ENCODE data around the gene FREM2.

The FREM2 gene

DNA sequence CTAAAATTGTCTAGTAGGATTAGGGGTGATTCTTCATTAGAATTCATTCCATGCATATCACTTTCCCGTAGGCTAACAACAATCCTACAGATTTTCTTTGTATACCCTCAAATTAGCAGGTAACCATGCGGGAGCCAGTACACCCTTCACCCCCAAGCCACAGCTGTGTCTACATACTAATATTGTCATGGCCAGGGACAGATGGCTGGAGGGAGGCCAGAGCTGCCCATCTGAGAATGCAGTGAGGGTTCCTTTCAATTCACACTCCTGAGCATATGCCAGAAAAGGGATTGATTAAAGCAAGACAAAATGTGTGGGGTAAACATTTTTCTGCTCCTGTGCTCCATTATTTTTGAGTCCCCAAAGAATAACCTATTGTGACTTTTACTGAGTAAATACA lies 68.9 kb downstream of the FREM2 start:
- FAIRE-seq (no peak), DNase-seq (ENCODE audit: low spot score) (no peak)

DNA sequence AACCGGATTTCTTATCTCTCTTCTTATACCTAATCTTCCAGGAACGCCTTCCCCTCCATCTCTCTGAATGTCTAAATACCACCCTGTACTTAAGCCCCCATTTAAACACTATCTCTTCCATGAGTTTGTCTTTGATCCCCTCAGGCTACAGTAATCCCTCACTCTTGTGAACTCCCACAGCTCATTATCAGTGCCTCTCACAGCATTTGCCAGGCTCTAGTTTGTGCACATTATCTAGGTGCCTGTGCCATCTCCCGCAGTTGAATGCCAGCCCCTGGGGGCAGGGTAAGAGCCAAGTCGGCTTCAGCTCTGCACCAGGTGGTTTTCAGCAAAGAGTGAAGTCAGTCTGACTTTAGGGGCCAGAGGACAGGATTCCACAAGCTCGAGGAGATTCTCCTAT lies 71.4 kb downstream of the FREM2 start:
- DNase-seq (ENCODE audit: low spot score), result no peak
- FAIRE-seq, result no peak

DNA sequence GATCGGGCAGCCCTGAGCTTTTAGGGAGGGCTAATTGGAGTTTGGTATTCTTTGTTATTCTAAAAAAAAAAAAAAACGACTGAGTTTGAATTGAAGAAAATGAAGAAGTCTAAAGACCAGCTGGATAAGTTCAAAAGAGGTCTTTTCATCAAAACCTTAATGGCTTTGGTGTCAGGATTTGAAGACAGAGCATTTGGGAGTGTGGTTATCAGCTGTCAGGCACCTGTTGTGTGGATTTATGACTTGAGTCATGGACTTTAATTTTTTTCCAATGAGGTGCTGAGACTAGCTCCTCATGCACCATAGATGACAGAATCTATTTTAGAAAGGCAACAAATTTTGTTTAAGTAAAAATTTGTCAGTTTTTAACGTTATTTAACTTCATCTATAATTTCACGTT lies 72.5 kb downstream of the FREM2 start:
- DNase-seq (ENCODE audit: low spot score) (no peak), FAIRE-seq (no peak)

DNA sequence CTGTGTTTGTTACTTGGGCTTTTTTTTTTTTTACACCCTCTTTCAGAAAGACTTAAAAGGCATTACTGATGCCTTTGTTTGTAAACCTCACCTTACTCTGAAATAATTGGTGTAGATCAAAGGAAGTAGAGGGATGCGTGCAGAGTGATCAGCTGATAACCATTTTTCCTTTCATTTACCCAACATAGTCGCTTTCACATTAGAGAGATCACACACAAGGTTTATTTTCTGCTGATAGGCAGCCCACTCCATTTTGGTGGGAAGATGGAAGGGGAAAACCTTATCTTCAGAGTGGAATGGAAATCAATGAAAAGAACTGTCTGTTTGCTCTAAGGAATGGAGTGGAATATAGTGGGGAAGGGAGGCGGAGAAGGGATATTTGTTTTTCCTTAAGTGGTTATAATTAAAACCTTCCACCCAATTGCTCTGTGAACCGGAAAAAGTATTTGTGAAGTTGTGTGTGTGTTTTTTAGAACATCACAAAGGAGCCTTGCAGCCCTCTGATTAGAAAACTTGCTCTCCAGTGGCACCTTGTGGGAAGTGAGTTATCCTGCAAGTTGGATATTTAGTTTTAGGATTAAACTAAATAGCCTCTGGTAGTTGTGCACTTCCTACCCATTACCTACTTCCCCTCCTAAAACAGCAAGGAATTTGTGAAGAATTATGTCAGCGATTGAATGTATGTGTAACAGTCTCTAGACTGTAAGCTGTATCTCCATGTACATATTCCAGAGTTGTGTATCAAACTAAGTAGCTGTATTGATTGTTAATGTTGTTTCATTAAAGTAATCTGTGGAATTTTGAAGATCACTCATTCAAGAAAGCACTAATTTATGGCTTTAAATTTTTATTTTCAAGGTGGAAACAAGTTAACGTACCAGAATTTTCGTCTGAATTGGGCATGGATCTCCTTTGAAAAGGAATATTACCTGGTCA lies 76.8 kb downstream of the FREM2 start:
- no peak for FAIRE-seq
- peak; percentile 18 for DNase-seq (ENCODE audit: low spot score)

DNA sequence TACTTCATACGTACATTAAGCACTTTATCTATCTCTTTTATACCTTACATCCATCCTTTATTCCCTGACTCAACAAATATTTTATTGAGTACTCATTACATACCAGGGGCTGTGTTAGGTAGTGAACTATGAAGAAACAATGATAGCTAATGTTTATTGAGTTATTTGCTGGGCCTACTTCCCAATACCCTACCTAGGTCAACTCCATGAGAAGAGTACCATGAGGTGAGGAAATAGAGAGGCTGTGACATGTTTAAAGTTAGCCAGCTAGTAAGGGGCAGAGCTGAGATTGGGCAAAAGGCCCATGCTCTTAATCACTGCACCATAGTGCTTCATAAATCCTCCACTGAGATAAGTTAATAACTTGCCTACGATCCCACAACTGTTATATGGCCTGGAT lies 79.9 kb downstream of the FREM2 start:
- FAIRE-seq, result no peak

DNA sequence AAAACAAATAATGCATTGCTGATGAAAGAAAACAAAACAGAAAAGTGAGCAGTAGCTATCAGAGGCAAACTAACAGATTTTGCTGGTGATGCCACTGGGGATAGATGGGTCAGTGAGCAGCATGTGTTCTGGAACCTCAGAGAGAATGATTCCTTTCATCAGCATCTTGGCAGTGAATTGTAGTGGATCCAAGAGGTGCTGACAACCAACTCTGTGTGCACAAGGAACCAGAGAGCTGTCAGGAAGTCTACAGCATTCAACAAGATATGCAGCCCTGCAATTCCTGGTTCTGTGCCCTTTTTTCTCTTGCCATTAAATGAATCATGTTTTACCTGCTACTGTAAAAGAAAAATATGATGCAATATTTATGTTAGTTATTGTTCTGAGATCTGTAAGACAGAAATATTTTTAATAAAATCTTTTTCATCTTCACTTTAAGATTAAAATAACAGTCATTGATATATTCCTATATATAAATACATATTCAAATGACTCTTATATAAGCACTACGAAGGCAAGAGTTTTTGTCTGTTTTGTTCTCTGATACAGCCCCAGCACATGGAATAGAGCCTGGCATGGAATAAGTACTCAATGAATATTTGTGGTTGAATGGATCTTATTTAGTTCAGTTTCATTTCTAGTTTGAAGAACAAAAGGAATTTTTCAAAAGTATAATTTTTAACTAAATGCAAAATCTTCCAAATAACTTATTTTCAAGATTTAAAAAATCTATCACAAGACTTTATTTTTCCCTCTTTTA lies 80.8 kb downstream of the FREM2 start:
- DNase-seq (ENCODE audit: low spot score) (no peak), FAIRE-seq (no peak)

More for the DNA sequence above, 79.9 kb downstream of the FREM2 start:
- no peak for DNase-seq (ENCODE audit: low spot score)

DNA sequence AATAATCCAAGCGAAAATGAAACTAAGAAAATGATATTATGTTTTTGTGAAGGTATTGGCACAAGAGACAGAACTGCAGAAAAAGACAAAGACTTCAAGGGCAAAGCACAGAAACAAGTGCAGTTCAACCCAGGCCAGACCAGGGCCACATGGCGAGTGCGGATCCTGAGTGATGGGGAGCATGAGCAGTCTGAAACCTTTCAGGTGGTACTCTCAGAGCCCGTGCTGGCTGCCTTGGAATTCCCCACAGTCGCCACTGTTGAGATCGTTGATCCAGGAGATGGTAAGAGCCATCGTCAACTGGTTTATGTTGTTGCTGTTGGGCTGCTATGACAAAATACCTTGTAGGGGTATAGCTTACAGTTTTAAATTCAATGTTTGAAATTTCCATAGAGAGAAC lies 82.6 kb downstream of the FREM2 start:
- no peak for FAIRE-seq
- DNase-seq (ENCODE audit: low spot score), result no peak

DNA sequence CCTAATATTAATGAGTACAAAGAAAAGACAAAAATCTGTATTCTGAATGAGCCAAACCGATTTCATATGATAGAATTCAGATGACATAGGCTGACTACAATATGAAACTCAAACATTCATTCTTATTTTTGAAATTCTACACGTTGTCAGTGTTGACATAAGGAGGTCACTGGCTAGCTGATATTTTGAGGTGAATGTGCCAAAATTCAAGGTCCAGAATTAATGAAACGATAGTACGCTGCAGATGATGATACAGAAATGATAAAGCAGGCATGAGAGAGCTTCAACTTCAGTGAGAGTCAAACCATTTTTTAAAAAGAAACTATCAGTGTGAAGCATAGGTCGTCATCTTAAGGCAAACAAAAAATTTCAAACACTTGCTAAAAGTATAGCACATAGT lies 88.2 kb downstream of the FREM2 start:
- no peak for DNase-seq (ENCODE audit: low spot score)

DNA sequence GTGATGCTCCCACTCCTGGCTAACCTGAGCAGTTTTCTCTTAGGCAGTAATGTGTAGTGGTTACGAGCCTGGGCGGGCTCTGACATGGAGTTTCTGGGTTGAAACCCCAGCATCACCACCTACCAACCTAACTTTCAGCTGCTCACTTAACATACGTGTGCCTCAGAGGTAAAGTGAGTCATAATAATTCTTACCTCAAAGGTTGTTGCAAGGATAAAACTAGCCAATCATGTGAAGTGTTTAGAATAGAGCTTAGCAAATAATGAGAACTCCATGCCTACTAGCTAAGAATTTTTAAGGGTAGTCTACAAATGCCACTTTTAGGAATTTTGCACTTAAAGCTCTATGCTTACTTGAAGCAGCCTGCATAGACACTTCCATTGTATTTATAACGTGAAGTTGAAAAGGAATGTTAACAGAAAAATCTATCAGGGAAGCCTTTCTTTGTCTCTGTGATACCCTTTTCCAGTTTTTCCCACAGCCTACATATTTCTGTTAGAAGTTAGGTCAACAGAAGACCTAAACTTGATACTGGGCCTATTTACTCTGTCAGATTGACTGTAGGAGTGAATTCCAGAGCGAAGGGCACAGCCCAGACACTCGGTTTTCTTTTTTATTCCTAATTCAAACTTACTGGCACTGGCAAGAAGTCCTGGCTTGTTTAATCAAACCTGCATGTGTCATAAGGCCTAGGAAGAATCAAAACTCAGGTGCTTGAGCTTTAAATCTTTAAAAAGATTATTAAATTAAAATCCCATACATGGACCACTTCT lies 90.7 kb downstream of the FREM2 start:
- FAIRE-seq (no peak), DNase-seq (ENCODE audit: low spot score) (no peak)

More for the DNA sequence above, 88.2 kb downstream of the FREM2 start:
- FAIRE-seq, result no peak

DNA sequence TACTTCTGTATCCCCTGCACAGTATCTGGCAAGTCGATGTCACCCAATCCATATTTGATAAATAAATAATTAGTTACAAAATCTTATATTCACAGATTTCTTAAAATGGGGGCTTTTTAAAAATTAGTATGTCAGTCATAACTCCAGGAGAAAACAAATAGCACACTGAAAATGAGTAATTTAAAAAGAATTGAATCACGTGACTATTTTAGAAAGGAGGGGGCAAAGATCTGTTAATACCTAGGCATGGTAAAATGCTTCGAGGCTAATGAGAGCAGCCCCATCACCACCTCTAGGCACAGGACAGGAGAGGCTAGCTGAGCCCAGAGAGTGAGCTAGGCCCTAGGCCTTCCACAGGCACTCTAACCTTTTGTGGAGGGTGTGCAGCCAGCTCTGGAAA lies 94.7 kb downstream of the FREM2 start:
- no peak for FAIRE-seq
- DNase-seq (ENCODE audit: low spot score), result no peak

DNA sequence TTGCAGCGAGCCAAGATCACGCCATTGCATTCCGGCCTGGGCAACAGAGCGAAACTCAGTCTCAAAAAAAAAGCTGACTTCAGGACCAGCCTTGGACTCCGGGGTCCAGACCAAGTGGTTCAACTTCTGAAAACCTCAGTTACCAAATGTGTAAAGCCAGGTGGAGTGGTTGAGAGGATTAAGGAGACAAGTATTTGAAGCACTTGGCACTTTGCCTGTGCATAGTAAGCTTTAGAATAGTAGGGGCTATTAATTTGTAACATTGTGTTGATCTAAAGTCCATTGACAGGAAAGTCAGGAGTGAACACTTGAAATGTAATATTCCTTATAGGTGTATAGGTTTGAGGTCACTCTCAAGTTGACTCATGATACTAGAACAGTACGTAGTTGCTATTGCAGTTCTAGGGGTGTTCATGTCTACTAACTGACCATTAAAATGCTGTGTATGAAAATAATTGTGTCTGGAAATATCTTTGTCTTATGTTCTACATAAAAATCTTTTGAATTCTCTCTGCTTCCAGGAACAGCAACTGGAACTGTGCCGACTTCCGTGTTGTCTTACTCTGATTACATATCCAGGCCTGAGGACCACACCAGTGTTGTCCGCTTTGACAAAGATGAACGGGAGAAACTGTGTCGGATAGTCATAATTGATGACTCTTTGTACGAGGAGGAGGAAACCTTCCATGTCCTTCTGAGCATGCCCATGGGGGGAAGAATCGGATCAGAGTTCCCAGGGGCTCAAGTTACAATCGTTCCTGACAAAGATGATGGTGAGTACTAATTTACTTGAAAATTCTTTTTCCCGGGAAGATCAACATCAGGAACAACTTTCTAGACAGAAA lies 97.4 kb downstream of the FREM2 start:
- FAIRE-seq, result no peak
- no peak for DNase-seq (ENCODE audit: low spot score)

DNA sequence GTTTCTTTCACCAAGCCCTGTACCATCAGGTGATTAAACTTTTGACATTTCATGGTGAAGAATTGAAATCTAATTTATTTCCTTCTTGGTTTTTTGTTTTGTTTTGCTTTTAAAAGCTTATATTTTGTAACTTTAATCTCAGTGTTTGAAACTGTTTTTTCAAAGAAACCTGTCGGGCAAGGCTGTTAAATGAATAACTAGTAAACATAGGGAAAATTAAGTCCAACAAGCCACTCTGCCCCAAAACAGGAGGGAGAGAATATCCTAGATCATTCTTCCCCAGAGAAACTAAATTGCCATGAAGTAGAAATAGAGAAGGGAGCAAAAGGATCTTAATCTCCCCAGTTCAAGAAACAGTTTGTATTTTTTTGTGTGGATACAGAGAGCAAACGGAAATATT lies 98.2 kb downstream of the FREM2 start:
- DNase-seq (ENCODE audit: low spot score) (no peak), FAIRE-seq (no peak)

DNA sequence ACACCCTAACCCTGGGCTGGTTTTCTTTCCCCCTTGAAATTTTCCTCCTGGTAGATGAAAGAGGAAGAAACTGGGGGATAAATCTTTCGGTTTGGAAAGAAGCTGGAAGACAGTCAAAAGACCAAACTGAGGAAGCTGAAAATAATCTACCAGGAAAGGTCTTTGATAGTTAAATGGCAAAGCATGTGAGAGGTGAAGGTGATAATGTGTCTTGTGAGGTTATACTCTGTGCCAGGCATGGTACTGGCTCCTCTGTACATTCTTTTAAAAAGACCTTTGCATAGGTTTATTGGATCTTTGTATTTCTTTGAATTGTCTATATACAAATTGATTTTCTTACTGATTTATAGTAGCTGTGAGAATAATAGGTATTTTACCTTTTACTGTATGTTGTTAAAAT lies 98.6 kb downstream of the FREM2 start:
- DNase-seq (ENCODE audit: low spot score) (no peak), FAIRE-seq (no peak)

DNA sequence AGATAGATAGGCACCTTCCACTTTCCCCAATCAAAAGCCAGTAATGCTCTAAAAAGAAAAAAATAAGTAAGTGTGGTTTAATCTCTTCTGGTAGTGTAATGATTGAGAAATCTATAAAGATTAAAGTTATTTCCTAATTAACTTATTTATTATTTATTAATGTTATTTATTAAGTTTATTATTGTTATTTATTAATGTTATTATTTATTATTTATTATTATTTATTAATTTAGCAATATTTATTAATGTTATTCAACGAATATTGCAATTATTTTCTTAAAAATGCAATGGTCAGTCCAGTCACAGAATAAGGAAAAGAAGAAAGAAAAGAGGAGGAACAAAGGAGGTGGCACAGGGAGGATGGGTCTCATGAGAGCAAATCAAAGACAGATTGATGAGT lies 100.7 kb downstream of the FREM2 start:
- FAIRE-seq, result no peak
- DNase-seq (ENCODE audit: low spot score), result no peak

DNA sequence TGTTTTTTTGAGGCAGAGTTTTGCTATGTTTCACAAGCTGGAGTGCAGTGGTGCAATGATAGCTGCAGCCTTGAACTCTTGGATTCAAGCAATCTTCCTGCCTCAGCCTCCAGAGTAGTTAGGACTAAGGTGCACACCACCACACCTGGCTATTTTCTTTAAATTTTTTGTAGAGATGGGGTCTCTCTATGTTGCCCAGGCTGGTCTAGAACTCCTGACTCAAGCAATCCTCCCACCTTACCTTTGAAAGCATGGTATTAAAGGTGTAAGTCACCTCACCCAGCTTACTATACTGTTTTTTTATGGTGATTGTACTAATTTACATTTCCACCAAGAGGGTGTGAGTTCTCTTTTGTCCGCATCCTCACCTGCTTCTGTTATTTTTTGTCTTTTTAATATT lies 110.0 kb downstream of the FREM2 start:
- FAIRE-seq, result no peak
- DNase-seq (ENCODE audit: low spot score), result no peak

DNA sequence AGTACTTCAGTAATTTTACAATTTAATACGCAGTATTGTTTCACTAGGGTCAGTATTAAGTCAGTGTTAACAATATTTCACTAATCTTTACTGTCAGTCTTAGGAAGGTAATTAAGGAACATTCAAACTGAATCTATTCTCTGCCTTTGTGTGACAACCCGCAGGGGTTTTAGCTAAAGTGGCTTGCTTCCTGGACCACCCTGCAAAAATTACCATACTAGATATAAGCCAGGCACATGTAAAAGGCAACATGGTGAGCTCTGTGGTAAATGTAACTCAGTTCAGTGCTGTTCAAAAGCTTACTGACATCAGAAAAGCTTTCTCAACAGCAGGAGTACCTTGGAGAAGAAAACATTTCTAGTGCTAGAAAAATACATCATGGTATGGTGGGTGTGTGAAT lies 116.7 kb downstream of the FREM2 start:
- DNase-seq (ENCODE audit: low spot score), result no peak
- FAIRE-seq, result no peak

DNA sequence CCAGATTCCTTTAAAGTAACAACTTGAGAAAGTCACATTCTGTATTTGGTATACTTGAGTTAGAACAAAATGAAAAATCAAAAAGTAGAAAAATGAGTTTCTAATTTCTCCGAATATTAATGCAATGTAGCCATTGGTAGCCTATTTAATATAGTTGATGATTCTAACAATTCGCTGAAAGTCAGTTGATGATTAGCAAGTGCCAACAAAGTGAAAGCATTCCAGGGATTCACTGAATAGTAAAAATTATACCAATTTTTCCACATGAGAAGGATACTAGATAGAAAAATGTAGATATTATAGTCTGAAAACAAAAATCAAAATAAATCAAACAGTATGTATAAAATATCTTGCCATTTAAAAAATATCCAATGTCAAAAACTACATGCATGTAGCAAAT lies 117.2 kb downstream of the FREM2 start:
- DNase-seq (ENCODE audit: low spot score), result no peak
- no peak for FAIRE-seq

DNA sequence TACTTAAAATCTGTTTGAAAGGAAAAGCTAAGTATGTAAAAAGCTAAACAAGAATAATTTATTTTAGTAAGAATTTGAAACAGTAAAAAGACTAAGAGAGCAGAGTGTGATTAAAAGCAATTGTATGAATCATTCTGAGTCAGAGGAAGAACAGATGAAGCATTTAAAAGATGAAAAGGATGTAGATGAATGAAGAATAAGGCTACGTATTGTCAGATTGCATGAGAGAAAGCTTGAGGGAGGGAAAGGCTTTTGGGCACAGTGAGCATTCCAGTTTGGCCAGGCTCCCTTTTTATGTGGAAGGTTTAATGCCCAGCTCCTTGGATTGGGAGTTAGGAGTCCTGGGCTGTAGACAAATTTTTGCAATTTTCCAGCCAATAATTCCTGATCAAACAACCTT lies 117.7 kb downstream of the FREM2 start:
- peak; percentile 12 for DNase-seq (ENCODE audit: low spot score)
- FAIRE-seq, result no peak

DNA sequence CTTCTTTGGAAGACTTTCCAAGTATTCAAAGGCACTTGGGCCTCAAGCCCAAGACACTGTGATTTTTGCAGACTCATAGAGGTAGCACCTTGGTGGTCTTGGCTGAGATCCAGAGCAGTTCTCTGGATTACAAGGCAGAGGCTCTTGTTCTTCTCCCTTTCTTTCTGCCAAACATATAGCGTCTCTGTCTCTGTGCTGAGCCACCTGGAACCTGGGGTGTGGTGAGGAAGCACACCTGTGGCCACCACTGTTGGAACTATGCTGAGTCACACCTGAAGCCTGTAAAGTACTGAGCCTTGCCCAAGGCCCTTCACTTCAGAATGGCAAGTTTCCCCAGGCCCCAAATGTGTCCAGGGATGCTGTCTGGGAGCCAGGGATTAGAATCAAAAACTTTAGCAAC lies 127.5 kb downstream of the FREM2 start:
- DNase-seq (ENCODE audit: low spot score) (peak; percentile 6), FAIRE-seq (no peak)

DNA sequence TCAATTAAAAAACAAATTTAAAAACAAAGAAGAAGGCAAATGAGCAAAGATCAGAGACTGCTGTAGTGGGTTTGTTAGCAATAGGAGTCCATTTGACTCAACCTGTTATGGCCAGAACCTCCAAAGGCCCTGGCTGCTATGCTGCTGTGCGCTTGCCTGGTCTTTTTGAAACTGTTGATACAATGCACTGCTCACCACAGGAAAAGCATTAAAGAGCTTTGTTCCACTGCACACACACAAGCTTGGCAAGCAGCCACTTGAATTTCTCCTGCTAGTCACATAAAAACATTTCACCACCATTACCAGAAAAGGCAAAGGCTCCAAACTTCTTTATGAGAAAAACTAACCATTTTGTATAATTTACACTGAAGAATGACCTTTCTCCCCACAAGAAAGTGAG lies 132.2 kb downstream of the FREM2 start:
- DNase-seq (ENCODE audit: low spot score) (no peak), FAIRE-seq (no peak)

DNA sequence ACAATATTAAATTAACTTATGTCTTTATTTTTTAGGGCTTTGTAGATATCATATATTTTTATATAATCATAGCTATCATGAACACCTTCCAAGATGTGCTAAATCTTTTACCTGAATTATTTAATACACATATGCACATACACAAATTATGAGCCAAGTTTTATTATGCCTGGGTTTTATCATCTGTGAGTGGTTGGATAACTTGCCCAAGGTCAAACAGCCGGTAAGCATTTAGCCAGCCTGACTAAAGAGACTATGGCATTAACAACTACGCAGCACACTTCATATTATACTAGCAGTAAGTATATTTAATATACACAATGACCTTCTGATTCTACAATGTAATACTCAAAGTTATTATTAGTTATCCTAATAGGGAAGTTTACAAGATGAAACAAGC lies 132.7 kb downstream of the FREM2 start:
- no peak for FAIRE-seq

More for the DNA sequence above, 132.7 kb downstream of the FREM2 start:
- no peak for DNase-seq (ENCODE audit: low spot score)
